Esophagus muscularis mucosa (tissue), 3 donors: ENCODE results near the gene APLNR.

Experiments
- CTCF ChIP-seq, 3 experiments: fragments of 200-600 bp in 2 of 3; fragments of 450-650 bp in 1 of 3; sonication (generic) in 2 of 3; IDR thresholded peaks; one replicate each; pipeline ENCODE4 v1.5.1; 2017 to 2019; ENCODE audit warnings: antibody characterized with exemption in 3 of 3, mild to moderate bottlenecking in 2 of 3, moderate library complexity in 1 of 3
- POLR2A ChIP-seq: fragments of 450-650 bp; IDR thresholded peaks from one replicate; pipeline ENCODE4 v1.6.1; 2017; ENCODE audit warnings: antibody characterized with exemption, moderate library complexity, mild to moderate bottlenecking, low read depth

DNA sequence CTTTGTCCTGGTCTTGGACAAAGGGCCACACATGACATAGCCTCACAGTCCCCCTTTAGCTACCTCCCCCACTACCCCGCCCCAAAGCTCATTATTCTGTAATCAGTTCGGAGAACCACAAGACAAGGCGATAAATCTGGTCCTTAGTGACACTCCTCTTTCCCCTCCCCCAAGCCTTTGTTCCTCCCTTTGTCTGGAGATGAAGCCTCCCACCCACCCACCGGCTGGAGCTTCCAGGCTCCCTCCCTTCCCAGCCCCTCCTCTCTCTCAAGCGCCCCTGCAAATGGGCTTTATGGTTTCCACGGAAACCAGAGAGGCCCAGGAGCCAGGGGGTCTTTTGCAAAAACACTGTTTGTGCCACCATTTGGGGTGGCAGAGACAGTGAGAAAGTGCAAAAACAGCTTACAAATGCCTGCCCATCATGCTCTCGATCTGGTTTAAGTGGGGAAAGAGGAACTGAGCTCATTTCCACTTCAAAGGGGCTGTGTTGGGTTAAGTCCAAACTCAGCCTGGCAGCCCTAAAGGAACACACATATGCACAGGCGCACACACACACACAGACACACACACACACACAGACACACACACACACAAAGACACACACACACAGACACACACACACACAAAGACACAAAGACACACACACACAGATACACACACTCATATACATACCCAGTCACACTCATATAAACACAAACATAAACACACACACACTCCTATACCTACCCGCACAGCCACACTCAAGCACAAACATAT lies 23.5 kb downstream of the APLNR start:
- no peak for TF ChIP-seq POLR2A
- TF ChIP-seq CTCF (IDR thresholded peaks at IDR 0.05): no peak
